ENCODE measurements around the gene CXXC5. TPM values are rescaled to one million over a fixed set of nuclear protein-coding genes. Genes with fewer than 3 reads are reported as not detected.

CXXC5 gene
- polyA plus RNA-seq, 3 donors, result 201 to 226 (median 217) TPM

Other genes starting within 250 kb of the CXXC5 start
- gene SPATA24, start 244.3 kb upstream of the CXXC5 start, polyA plus RNA-seq (ENCODE audit: insufficient read length in 3 of 3), result 10 to 100 TPM; 10.9 to 14.9 (median 11.5) TPM
- 10 to 100 TPM; 23.8 to 24.9 (median 24.2) TPM for gene DNAJC18, start 208.8 kb upstream of the CXXC5 start, polyA plus RNA-seq (ENCODE audit: insufficient read length in 3 of 3)
- gene ECSCR, start 185.6 kb upstream of the CXXC5 start, polyA plus RNA-seq (ENCODE audit: insufficient read length in 3 of 3), result 10 to 100 TPM; 21.0 to 25.8 (median 24.4) TPM
- under 1 TPM in 1 of 3 donors, not detected in 2; 0.06 TPM for gene SMIM33, start 177.3 kb upstream of the CXXC5 start, polyA plus RNA-seq (ENCODE audit: insufficient read length in 3 of 3)
- gene STING1, start 165.6 kb upstream of the CXXC5 start, polyA plus RNA-seq (ENCODE audit: insufficient read length in 3 of 3), result 10 to 100 TPM; 24.7 to 37.7 (median 36.8) TPM
- 100 to 1,000 TPM; 137 to 186 (median 165) TPM for gene UBE2D2, start 87.0 kb upstream of the CXXC5 start, polyA plus RNA-seq (ENCODE audit: insufficient read length in 3 of 3)
- 1 to 10 TPM; 2.0 to 2.6 (median 2.2) TPM for gene PSD2, start 147.5 kb downstream of the CXXC5 start, polyA plus RNA-seq (ENCODE audit: insufficient read length in 3 of 3)

All from renal cortex interstitium (tissue), 3 donors.